Amniotic stem cell (primary cell): ENCODE results near the gene ANGPTL1.

Source experiments
- DNase-seq: peaks from one replicate; lab custom pipeline; 2025; lab: John Stamatoyannopoulos, UW

The ANGPTL1 gene

GRCh38 chr1:178870944-178871343 is at the start of gene ANGPTL1:
Gene ANGPTL1, minus strand, starts transcription at chr1:178871077. Its CDS starts 5,301 bp downstream, at chr1:178865776.
- no peak for DNase-seq

GRCh38 chr1:178919581-178919980 is 48.7 kb upstream of the ANGPTL1 start:
- no peak for DNase-seq

GRCh38 chr1:178918955-178919354 is 48.1 kb upstream of the ANGPTL1 start:
- DNase-seq, result no peak

- DNase-seq, result no peak
Observed at GRCh38 chr1:178918308-178918707, 47.4 kb upstream of the ANGPTL1 start.

- DNase-seq, result no peak
Observed at GRCh38 chr1:178916448-178917174, 45.7 kb upstream of the ANGPTL1 start.

GRCh38 chr1:178912597-178912996 is 41.7 kb upstream of the ANGPTL1 start:
- no peak for DNase-seq

- DNase-seq, result no peak
Observed at GRCh38 chr1:178910023-178910422, 39.1 kb upstream of the ANGPTL1 start.

GRCh38 chr1:178908358-178908757 is 37.5 kb upstream of the ANGPTL1 start:
- peak; percentile 15 for DNase-seq

GRCh38 chr1:178901482-178902125 is 30.7 kb upstream of the ANGPTL1 start:
- DNase-seq, result no peak

GRCh38 chr1:178899402-178899801 is 28.5 kb upstream of the ANGPTL1 start:
- DNase-seq, result no peak

- no peak for DNase-seq
Observed at GRCh38 chr1:178898401-178898800, 27.5 kb upstream of the ANGPTL1 start.

GRCh38 chr1:178895928-178896327 is 25.1 kb upstream of the ANGPTL1 start:
- DNase-seq, result no peak

- no peak for DNase-seq
Observed at GRCh38 chr1:178886551-178886950, 15.7 kb upstream of the ANGPTL1 start.

GRCh38 chr1:178885869-178886268 is 15.0 kb upstream of the ANGPTL1 start:
- DNase-seq, result no peak

- DNase-seq, result no peak
Observed at GRCh38 chr1:178881950-178882349, 11.1 kb upstream of the ANGPTL1 start.

- no peak for DNase-seq
Observed at GRCh38 chr1:178877896-178878295, 7.0 kb upstream of the ANGPTL1 start.

GRCh38 chr1:178875936-178876335 is 5.1 kb upstream of the ANGPTL1 start:
- DNase-seq, result no peak

- DNase-seq, result no peak
Observed at GRCh38 chr1:178874966-178875365, 4.1 kb upstream of the ANGPTL1 start.

GRCh38 chr1:178871551-178872320 is 859 bp upstream of the ANGPTL1 start:
- DNase-seq, result no peak

- no peak for DNase-seq
Observed at GRCh38 chr1:178870221-178870620, 656 bp downstream of the ANGPTL1 start.

GRCh38 chr1:178869119-178869697 is 1.7 kb downstream of the ANGPTL1 start:
- DNase-seq, result no peak

- DNase-seq, result no peak
Observed at GRCh38 chr1:178868706-178869105, 2.2 kb downstream of the ANGPTL1 start.

GRCh38 chr1:178867670-178868069 is 3.2 kb downstream of the ANGPTL1 start:
- no peak for DNase-seq
